IPS-18a (cell line): ENCODE results near the gene PUSL1.

Experiments used
- H3K27ac ChIP-seq: one replicate; pipeline ENCODE4 v1.5.1; 2013; ENCODE audit warnings: low read length
- H3K27me3 ChIP-seq: one replicate; pipeline ENCODE4 v1.6.1; 2013; ENCODE audit warnings: mild to moderate bottlenecking, low read length; ENCODE audit not compliant: control insufficient read depth, insufficient read depth
- H3K36me3 ChIP-seq: one replicate; pipeline ENCODE4 v1.6.1; 2013; ENCODE audit warnings: low read depth, low read length; ENCODE audit not compliant: control insufficient read depth
- H3K4me1 ChIP-seq: one replicate; pipeline ENCODE4 v1.6.1; 2013; ENCODE audit warnings: low read depth, low read length; ENCODE audit not compliant: control insufficient read depth
- H3K4me3 ChIP-seq: one replicate; pipeline ENCODE4 v1.5.1; 2013; ENCODE audit warnings: low read length
- H3K9ac ChIP-seq: one replicate; pipeline ENCODE4 v1.6.1; 2013; ENCODE audit warnings: mild to moderate bottlenecking, low read length, moderate library complexity
- H3K9me3 ChIP-seq: one replicate; pipeline ENCODE4 v1.6.1; 2013; ENCODE audit warnings: low read depth, low read length; ENCODE audit not compliant: control insufficient read depth

Gene PUSL1

DNA sequence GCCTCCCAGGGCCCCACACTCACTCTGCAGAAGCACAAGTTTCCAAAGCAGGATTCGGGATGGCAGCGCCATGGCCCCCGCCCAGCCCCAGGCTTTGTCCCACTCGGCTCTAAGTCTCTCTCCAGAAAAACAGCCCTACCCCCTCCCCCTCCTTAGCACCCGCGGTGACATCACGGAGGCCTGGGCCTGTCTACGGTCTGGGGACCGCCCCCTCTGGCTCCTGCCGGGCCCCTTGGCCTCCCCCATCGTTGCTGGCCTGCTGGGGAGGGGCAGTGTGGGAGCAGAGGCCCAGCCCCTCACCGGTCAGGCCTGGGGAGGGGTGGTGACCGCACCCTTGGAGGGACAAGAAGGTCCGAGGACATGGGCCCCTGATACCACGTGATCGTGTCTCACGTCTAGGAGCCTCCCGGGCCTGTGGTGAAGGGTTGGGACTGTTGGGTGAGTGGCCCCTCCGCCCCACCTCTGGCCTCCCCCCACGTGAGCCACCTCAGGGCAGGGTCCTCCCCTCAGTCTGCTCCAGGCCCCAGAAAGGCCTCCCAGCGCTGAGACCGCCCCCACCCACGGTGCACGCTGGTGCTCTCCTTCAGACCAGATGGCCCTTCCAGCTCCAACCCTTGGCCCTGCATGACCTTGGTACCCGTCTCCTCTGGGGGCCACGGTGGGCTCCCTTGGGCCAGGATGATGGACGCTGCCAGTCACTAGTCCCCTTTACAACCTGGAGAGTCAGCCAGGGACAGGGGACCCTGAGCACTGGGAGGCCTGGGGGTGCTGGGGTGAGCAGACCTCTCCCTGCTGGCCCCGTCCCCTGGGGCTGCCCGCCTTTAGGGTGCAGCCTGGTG, 50.3 kb downstream of the PUSL1 start, which contains the start of gene MXRA8:
Gene MXRA8 (minus strand): TSS at position 123 of the 839 bp plus-strand sequence. CDS start 51 bp downstream, at position 72.
- peaks cover 20% of the 10 kb centered on the region for H3K27me3 ChIP-seq
- H3K9ac ChIP-seq: peak within 1 kb of the TSS; percentile 7
- no peaks in the 10 kb centered on the region for H3K9me3 ChIP-seq
- no peak within 1 kb of the TSS for H3K27ac ChIP-seq
- peaks cover 16% of the 10 kb centered on the region for H3K4me1 ChIP-seq
- no peaks in the 10 kb centered on the region for H3K36me3 ChIP-seq
- H3K4me3 ChIP-seq: peak within 1 kb of the TSS; percentile 17

DNA sequence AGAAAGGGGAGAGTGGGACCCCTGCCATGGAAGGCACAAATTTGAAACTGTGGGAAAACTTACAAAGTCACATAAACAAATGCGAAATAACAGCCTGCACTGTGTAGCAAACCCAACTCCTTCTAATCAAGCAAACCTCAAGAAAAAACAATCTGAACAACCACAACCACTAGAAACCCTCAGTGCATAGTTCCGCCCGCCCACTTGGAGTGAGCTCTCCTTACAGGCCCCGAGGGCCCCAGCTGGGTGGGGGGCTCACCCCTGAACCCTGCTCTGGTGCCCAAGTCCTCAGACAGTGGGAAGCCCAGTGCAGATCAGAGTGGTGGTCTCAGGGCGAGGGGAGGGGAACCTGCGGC, 50.9 kb downstream of the PUSL1 start:
- no peak overlapping the region for H3K27ac ChIP-seq
- H3K4me3 ChIP-seq: no peak overlapping the region
- no peak overlapping the region for H3K9ac ChIP-seq
- peaks cover 14% of the 10 kb centered on the region for H3K27me3 ChIP-seq
- no peaks in the 10 kb centered on the region for H3K9me3 ChIP-seq
- H3K36me3 ChIP-seq: no peaks in the 10 kb centered on the region
- H3K4me1 ChIP-seq: peaks cover 13% of the 10 kb centered on the region

DNA sequence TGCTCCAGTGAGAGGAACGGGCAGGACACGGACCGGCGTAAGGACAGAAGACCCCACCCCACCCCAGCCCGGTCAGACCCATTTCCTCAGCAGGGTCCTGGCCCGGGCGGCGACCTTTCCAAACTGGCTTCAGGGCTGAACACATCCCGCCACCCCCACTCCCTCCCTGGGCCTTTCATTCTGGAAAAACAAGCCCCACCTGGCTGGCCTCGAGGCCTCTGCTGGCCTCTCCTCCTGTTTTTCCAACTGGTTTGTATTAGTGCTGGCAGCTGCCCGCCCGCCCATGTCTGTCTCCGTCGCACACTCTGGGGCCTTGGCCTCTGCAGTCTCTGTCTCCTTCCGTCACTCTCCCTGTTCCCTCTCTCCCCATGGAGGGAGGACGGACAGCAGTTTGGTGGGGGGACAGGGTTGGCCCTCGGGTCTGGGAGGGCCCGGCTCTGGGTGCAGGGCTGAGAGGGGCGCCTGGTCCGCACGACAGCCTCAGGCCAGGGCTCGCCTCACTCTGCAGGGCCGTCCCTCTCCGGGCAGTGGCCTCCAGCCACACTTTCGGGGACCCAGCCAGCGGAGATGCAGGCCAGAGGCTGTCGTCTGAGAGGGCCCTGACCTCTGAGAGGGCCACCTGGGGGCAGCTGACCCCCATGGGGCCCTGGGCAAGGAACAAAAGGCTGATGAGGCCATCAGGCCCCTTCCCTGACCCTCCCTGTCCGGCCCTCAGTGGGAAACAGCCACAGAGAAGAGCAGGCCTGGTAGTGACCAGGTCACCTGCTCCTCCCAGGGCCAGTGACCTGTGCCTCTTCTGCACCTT, 51.5 kb downstream of the PUSL1 start:
- H3K4me3 ChIP-seq: no peak overlapping the region
- no peak overlapping the region for H3K9ac ChIP-seq
- H3K27me3 ChIP-seq: peaks cover 8% of the 10 kb centered on the region
- no peaks in the 10 kb centered on the region for H3K9me3 ChIP-seq
- H3K27ac ChIP-seq: no peak overlapping the region
- peaks cover 13% of the 10 kb centered on the region for H3K4me1 ChIP-seq
- H3K36me3 ChIP-seq: no peaks in the 10 kb centered on the region

DNA sequence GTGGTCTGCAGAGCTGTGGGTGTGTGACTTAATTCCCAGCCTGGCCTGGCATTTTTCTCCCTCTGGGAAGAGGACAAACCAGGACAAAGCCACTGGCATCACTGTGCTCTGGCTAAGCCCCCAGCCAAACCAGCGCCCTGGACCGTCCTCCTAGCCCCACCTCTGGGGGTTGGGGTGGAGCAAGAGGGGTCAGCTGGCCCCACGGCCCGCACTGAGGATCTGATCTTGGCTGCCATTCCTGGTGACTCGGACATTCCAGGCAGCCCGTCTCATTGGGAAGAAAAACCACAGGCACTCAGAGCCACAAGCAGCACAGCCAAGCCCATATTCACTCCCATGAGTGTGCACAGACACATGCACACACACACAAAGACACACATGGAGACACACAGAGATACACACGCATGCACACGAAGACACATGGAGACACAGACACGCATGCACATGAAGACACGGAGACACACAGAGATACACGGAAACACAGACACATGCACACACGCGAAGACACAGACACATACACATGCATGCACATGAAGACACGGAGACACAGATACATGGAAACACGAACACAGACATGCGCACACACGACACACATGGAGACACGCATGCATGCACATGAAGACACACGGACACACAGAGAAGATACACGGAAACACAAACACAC, 52.2 kb downstream of the PUSL1 start:
- Histone ChIP-seq H3K27me3 (peaks cover under 1% of the 10 kb centered on the region), H3K27ac (no peak overlapping the region), H3K9me3 (no peaks in the 10 kb centered on the region), H3K9ac (no peak overlapping the region), H3K4me1 (peaks cover 13% of the 10 kb centered on the region), H3K4me3 (no peak overlapping the region), H3K36me3 (no peaks in the 10 kb centered on the region)
